Astrocyte (in vitro differentiated cells and primary cell): ENCODE results near the gene GLUL.

ENCODE experiments used
- CTCF ChIP-seq: IDR thresholded peaks from 2 replicates; pipeline ENCODE4 v1.5.1; 2011; ENCODE audit warnings: low read depth, mild to moderate bottlenecking, inconsistent platforms, low read length, moderate library complexity; ENCODE audit not compliant: insufficient read depth
- EZH2 ChIP-seq: IDR thresholded peaks from 2 replicates; pipeline ENCODE4 v1.6.1; 2012; ENCODE audit warnings: mild to moderate bottlenecking, low read length, inconsistent platforms; ENCODE audit not compliant: insufficient read depth

- TF ChIP-seq CTCF (no peak), EZH2 (no peak)
Measured at GRCh38 chr1:182426442-182427430, 35.1 kb upstream of the GLUL start.
